ENCODE measurements around the gene RINT1. TPM values are rescaled to one million over a fixed set of nuclear protein-coding genes. Genes with fewer than 3 reads are reported as not detected.

Gene RINT1
- total and polyA plus RNA-seq, 2 of the 13 experiments (the other 11 are each of a cell fraction or from before 2014, with no cell fraction given), result 14.7 to 19.3 TPM

DNA sequence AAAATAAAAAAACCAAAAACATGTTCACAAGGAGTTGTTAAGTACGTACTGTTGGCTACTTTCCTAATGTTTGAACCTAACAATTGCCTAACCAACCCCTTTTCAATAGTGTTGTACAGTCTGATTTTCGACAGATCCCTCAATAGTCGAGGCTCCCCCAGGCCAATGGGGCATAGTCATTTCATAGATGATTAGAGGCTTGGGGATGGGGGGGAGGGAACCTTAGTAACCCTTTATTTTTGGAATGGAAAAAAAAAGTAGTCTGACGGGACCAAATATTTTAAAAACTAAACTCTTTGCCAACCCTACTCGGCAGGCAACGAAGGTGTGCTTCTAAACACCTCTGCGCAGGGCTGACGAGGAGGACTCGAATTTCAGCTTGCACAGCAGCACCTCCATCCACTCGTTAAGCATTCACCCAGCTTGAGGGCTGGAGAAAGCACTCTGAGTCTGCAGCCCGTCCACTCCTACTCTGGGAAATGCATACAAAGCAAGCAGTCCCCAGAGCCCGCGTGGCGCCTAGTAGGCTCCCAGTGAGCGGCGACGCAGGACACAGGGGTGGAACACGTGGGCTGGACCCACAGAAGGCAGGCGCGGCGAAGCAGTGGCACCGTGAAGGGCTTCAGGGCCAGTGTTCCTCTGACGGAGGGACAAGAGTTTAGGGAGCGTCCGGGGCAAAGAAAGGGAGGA lies 10.8 kb upstream of the RINT1 start (continued):
- TF ChIP-seq ZNF205 (CRISPR knock-in tag; IDR thresholded peaks at IDR 0.05) (no peak; the same call in 1 of the 2 replicates), SIX4 (CRISPR knock-in tag; IDR thresholded peaks at IDR 0.05) (no peak), CREB1 (IDR thresholded peaks at IDR 0.05) (no peak), CREB1 (CRISPR knock-in tag; IDR thresholded peaks at IDR 0.05) (no peak), ZNF879 (CRISPR knock-in tag; IDR thresholded peaks at IDR 0.05) (no peak), ZNF75D (CRISPR knock-in tag; IDR thresholded peaks at IDR 0.05; ENCODE audit: borderline replicate concordance) (no peak), SIX1 (CRISPR knock-in tag; IDR thresholded peaks at IDR 0.05; ENCODE audit: borderline replicate concordance) (no peak; the same call in 1 of the 2 replicates), RNF2 (conservative IDR thresholded peaks at IDR 0.05; ENCODE audit: low read depth) (peak; percentile 83), KAT2B (IDR thresholded peaks at IDR 0.05; ENCODE audit: borderline replicate concordance, low read depth, low read length) (no peak), MTERF4 (CRISPR knock-in tag; IDR thresholded peaks at IDR 0.05) (no peak), MEIS1 (CRISPR knock-in tag; IDR thresholded peaks at IDR 0.05; ENCODE audit: borderline replicate concordance) (no peak), SALL2 (CRISPR knock-in tag; IDR thresholded peaks at IDR 0.05) (no peak), ZNF530 (CRISPR knock-in tag; IDR thresholded peaks at IDR 0.05; ENCODE audit: low read depth) (no peak), STAT6 (CRISPR knock-in tag; IDR thresholded peaks at IDR 0.05; ENCODE audit: borderline replicate concordance) (no peak), TCF7L2 (IDR thresholded peaks at IDR 0.05; ENCODE audit: low read depth, low read length) (no peak), ZFP36L2 (CRISPR knock-in tag; IDR thresholded peaks at IDR 0.05) (no peak), KMT2B (CRISPR knock-in tag; IDR thresholded peaks at IDR 0.05) (peak; percentile 50; the same call in 1 of the 2 replicates), MLLT10 (CRISPR knock-in tag; IDR thresholded peaks at IDR 0.05) (no peak), ZNF724P (CRISPR knock-in tag; IDR thresholded peaks at IDR 0.05; ENCODE audit: borderline replicate concordance) (no peak), FOXO1 (CRISPR knock-in tag; IDR thresholded peaks at IDR 0.05) (no peak), MIER3 (CRISPR knock-in tag; IDR thresholded peaks at IDR 0.05; ENCODE audit: borderline replicate concordance) (peak; percentile 32; the same call in 1 of the 2 replicates), ZBTB46 (CRISPR knock-in tag; IDR thresholded peaks at IDR 0.05; ENCODE audit: borderline replicate concordance) (no peak), ZNF431 (CRISPR knock-in tag; IDR thresholded peaks at IDR 0.05; ENCODE audit: borderline replicate concordance, low read depth) (no peak), PHB2 (IDR thresholded peaks at IDR 0.05; ENCODE audit: partially characterized antibody) (no peak), NBN (conservative IDR thresholded peaks at IDR 0.05) (no peak)
